ENCODE measurements around the gene ODAD2.

Gene ODAD2

DNA sequence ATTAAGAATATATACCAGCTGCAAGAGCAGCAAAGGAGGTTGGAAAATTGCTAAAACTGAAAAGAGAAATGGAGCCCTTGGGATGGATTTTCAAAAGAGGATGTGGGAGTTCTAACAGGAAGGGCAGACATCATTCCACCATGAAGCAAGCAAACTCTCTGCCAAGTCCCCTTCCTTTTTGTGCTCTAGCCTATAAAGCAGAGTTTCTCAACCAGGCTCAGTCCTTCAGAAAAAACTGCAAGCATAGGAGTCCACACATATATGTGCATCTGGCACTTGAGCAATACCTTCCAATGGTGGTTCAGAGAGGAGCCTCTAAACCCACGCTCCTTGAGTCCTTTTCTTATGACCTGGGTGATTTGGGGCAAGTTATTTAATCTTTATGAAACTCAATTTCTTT is 154.7 kb downstream of the ODAD2 start:
- H3K4me3 ChIP-seq (ENCODE audit: low read length): no peak overlapping the region
- no peak for TF ChIP-seq ZNF274 (IDR thresholded peaks at IDR 0.05; ENCODE audit: low read depth, low read length)

DNA sequence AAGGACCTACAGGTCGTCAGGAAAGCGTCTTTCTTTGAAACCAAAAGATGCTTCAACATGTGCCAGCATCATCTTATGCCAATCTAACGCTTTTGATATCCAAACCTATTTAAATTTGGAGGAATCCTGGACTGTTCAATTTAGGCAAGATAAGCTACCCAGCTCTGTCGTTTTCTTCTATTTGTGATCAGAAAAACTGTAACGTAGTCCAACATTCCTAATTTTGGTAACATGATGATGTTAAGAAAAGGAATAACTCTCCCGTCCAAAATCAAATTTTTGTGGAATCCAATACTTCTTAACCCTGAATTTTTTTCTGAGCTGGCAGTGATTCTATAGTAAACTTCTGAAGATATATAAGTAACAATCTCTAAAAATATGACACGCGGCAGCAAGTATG is 160.0 kb downstream of the ODAD2 start:
- no peak for TF ChIP-seq ZNF274 (IDR thresholded peaks at IDR 0.05; ENCODE audit: low read depth, low read length)
- H3K4me3 ChIP-seq (ENCODE audit: low read length): no peak overlapping the region

DNA sequence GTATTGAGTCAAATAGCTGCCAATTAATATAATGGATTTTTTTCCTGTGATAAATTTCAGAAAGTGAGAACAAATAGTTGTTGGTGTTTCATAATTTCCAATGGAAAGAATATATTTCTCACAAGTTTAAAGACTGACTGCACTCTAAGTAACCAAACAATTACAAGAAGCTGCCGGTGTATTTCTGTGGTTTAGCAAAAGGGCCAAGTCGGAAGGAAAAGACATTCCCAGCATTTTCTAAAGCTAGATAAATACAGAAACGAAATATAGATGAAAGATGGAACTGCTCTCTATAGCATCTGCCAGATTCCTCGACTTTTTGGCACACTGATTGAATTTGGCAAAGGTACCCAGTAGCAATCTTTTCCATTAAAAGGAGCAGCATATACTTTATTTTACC is 160.5 kb downstream of the ODAD2 start:
- TF ChIP-seq ZNF274 (IDR thresholded peaks at IDR 0.05; ENCODE audit: low read depth, low read length): no peak
- no peak overlapping the region for H3K4me3 ChIP-seq (ENCODE audit: low read length)

DNA sequence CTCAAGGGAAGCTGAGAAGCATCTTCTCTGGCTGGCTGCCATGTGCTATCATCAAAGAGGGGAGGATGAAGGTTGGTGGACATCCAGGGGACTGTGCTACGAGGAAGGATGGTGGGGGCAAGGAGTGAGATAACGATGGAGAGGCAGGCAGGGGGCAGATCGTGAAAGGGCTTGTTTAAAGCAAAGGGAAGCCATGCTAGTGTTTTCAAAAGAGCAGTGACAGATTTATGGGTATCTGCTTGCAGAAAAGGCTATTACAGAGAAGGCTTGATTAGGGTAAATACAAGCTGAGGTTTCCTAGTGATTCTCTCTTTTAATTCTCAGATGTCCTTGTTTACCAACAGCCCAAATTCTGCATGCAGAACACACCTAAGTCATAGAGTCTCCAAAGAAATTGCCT is 164.4 kb downstream of the ODAD2 start:
- TF ChIP-seq ZNF274 (IDR thresholded peaks at IDR 0.05; ENCODE audit: low read depth, low read length): no peak
- no peak overlapping the region for H3K4me3 ChIP-seq (ENCODE audit: low read length)

DNA sequence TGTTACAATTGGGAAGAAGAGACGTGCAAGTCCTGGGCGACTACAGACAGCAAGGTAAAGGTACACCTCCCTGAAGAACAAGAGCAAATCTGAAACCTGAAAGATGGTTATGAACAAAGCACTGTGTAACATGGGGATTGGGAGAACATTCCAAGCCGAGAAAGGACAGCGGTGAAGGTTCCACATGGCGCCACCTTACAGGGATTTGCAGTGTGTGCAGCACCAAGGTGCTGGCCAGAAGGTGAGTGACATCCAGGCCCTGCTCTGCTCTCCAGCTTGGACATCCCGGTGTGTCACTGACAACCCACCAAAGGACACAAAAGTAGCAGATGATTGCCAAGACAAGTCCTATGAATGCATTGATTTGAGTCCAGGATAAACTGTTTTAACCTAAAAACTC is 165.1 kb downstream of the ODAD2 start:
- no peak overlapping the region for H3K4me3 ChIP-seq (ENCODE audit: low read length)
- no peak for TF ChIP-seq ZNF274 (IDR thresholded peaks at IDR 0.05; ENCODE audit: low read depth, low read length)

DNA sequence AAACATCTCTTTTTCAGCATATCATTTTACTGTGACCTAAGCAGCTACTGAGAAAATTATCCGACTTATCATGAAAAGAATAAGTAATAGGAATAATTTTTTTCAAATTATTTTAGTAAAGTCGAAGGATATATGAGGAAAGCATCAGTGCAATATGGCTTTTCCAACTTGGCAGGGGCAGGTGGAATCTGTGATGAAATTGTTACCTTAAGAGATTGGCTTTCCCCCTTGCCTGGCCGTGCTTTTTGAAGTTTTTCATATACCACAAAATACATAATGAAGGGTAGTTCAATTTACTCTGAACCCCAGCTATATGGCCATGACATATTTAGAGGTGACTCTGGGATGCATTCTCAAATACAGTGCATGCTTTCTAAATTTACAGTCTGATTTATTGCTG is 166.1 kb downstream of the ODAD2 start:
- no peak overlapping the region for H3K4me3 ChIP-seq (ENCODE audit: low read length)
- TF ChIP-seq ZNF274 (IDR thresholded peaks at IDR 0.05; ENCODE audit: low read depth, low read length): no peak

DNA sequence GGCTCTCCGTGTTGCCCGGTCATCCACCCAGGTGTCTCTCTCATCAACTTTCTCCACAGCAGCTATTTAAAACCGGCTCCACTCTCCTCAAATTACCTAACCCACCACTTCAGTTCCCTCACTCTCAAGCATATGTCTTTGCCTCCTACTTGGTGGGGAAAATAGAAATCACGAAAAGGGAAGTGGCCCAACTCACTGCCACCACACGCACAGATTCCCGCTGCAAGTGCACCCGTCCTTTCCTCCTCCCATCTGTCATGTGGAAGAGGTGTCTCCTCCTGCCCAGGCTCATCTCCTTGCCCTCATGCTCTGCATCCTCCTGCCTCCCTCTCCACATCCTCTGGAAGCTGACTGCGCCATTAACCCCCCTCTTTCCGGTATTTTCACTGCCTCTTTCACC is 172.5 kb downstream of the ODAD2 start:
- no peak overlapping the region for H3K4me3 ChIP-seq (ENCODE audit: low read length)

DNA sequence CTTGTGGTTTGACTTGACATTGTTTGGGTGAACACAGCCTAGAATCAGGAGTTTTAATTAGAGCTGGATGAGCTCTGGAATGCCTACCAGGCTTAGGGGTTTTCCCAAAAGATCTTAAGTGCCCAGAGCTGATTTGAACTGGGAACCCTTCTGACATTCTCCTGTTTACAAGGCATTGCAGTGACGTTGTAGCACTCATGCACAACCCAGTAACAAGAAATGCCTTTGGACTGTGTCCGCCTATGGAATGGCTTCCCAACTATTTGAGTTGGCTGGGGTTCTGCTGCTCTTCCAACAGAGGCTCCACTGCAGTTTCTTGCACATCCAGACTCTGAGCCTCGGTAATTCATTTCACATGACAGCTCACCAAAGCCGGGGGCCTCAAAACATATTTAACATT is 176.6 kb downstream of the ODAD2 start:
- no peak overlapping the region for H3K4me3 ChIP-seq (ENCODE audit: low read length)
- TF ChIP-seq ZNF274 (IDR thresholded peaks at IDR 0.05; ENCODE audit: low read depth, low read length): no peak

More for the DNA sequence above, 172.5 kb downstream of the ODAD2 start:
- no peak for TF ChIP-seq ZNF274 (IDR thresholded peaks at IDR 0.05; ENCODE audit: low read depth, low read length)

DNA sequence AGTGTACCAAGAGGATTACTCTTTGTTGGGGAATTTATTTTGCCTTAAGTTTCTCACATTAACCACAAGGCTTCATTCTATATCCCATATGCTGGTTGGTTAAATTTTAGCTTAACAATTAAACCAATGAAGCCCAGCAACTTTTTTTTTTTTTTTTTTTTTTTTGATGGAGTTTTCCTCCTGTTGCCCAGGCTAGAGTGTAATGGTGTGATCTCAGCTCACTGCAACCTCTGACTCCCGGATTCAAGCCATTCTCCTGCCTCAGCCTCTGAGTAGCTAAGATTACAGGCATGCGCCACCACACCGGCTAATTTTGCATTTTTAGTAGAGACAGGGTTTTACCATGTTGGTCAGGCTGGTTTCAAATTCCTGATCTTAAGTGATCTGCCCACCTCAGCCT is 178.2 kb downstream of the ODAD2 start:
- H3K4me3 ChIP-seq (ENCODE audit: low read length): no peak overlapping the region
- no peak for TF ChIP-seq ZNF274 (IDR thresholded peaks at IDR 0.05; ENCODE audit: low read depth, low read length)

DNA sequence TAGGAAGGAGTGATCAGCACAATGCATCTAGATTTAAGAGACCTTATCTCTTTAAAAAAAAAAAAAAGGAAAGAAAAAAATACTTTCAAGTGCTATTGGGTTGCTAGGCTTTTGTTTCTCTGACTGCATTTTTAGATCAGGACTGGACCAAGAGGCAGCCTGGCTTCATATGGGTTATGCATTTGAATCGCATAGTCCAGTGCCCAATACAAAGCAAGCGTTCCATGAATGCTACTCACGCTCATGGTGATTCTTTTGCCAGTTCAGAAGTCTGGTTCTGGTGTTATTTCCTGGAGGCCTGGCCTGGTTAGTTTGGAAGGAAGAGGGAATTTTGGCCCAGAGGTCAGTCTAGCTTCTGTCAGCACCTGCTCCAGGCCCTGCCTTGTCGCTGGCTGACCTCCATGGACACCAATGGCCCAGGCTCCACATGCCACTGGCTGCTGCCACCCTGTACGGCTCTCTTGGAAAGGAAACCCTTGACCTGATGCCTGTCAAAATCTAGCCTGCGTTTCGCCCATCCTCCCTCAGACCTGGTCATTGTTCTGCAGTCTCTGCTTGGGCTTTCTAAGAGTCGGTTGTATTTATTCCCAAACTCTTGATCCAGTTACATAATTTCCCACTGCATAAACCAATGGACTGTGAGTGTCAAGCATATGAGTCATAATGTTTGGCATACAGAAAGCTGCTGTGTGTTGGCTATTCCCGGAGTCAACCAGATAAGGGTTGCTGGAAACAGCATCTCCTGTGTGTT is 178.9 kb downstream of the ODAD2 start:
- TF ChIP-seq ZNF274 (IDR thresholded peaks at IDR 0.05; ENCODE audit: low read depth, low read length): no peak
- H3K4me3 ChIP-seq (ENCODE audit: low read length): no peak overlapping the region

DNA sequence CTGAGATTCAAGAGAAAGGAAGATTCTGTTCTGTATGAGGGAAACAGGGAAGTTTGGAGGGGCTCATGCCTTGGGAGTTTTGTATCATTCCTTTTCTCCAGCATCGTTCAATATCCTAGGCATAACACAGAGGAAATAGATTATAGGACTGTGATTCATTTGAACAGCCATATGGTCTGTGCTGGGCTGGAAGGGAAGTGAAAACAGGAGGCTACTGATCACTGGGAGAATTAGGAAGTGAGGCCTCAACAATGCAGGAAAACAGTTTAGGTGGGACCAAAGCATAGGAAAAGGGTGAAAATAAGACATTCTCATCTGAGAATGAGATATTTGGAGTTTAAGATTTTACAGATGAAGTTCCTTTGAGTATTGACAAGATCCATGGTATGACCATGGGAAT is 182.6 kb downstream of the ODAD2 start:
- H3K4me3 ChIP-seq (ENCODE audit: low read length): no peak overlapping the region
- TF ChIP-seq ZNF274 (IDR thresholded peaks at IDR 0.05; ENCODE audit: low read depth, low read length): no peak

DNA sequence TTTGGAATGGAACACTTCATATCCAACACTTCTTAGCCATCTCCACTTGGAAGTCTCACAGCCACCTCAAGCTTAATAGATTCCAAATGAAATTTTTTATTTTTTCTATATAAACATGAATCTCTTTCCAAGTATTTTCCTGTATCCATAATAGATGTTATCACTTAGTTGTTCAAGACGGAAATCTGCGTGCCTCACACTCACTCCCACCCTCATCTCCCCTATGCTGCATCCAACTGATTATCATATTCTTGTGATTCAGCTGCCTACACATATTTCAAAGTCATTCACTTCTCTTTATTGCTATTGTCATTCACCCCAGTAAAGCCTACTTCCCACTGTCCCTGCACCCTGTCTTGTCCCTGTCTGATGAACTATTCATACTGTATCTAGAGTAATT is 183.0 kb downstream of the ODAD2 start:
- no peak overlapping the region for H3K4me3 ChIP-seq (ENCODE audit: low read length)
- no peak for TF ChIP-seq ZNF274 (IDR thresholded peaks at IDR 0.05; ENCODE audit: low read depth, low read length)

DNA sequence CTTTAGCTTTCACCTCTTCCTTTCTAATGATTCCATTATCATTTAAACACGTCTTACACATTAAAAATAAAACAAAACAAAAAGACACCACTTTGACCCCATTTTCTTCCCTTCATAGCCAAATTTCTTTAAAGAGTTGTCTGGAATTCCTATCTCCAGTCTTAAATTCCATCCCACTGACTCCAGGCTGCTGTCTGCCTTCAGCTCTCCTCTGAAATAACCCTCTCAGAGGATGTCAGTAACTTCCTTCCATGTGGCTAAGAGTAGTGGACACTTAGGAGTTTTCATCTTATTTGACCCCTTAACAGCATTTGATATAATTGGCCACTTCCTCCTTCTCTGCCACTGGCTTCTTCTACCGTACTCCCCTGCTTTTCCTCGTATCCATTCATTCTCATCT is 183.6 kb downstream of the ODAD2 start:
- no peak for TF ChIP-seq ZNF274 (IDR thresholded peaks at IDR 0.05; ENCODE audit: low read depth, low read length)
- no peak overlapping the region for H3K4me3 ChIP-seq (ENCODE audit: low read length)

DNA sequence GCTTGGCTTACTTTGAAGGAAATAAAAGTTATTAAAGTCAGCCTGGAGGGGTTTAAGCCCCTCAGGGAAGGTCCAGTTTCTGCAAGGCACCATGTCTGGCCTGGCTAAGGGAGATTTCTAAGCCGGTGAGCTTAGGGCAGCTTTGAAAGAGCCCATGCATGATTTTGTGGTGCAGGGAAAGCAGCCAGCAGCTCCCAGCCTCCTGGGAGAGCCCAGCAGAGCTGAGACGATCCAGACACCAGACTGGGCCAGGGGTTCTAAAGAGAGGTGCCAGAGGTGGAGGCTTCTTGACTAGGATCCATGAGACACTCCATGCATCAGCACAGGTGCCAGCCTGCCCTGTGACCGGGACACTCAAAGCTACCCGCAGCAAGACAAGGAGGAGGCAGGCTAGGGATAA is 193.7 kb downstream of the ODAD2 start:
- H3K4me3 ChIP-seq (ENCODE audit: low read length): no peak overlapping the region
- no peak for TF ChIP-seq ZNF274 (IDR thresholded peaks at IDR 0.05; ENCODE audit: low read depth, low read length)

DNA sequence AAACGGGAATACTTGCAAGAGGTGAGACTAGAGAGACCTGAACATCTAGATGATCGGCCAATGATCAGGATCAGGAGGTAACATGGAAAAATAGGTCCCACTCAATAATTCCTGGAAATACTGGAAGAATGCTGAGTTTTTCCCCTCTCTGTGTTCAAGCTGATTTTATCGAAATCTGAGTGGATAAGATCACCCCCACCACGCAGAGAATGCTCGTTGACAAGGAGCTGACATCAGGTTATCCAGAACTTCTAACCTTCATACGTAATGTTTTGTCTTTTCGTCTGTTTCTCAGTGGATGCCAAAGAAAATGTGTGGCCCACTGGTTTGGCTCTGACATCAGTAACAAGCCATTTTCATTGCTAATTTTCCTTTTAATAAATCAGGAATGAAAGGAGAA is 194.7 kb downstream of the ODAD2 start:
- TF ChIP-seq ZNF274 (IDR thresholded peaks at IDR 0.05; ENCODE audit: low read depth, low read length): no peak
- no peak overlapping the region for H3K4me3 ChIP-seq (ENCODE audit: low read length)

DNA sequence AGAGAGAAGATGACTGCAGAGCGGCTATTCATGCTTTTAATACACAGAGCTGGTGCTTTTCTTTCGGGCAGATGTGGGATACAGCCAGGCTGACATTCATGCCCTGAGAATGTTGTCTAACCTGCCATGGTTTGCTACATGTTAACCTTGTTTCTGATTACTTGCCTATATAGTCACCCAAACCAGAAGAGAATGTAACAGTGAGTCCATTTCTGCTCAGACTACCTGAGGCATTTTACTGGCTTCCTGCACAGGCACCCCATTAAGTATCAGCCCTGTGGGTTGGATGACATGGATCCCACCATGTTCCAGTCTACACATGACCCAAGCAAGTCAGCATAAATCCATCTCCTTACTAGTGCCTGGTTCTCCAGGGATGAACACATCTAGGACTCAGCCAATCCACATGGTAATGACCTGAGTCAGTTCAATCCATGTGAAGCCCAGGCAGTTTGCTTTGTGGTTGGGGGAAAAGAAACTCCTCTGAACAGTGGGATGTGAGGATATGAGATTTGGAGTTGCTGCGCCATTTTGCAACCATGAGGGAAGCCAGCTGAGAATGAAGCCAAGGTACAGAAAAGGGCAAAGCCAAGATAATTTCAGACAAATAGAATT is 197.6 kb downstream of the ODAD2 start:
- no peak overlapping the region for H3K4me3 ChIP-seq (ENCODE audit: low read length)
- no peak for TF ChIP-seq ZNF274 (IDR thresholded peaks at IDR 0.05; ENCODE audit: low read depth, low read length)
